Astrocyte of the spinal cord (primary cell): ENCODE results near the gene EPHA5.

Experiments
- DNase-seq: peaks from one replicate; pipeline ENCODE4 v3.0.0; 2011; ENCODE audit warnings: low read depth, low spot score
- H3K4me3 ChIP-seq: 2 replicates; pipeline ENCODE4 v1.5.1; 2011; ENCODE audit warnings: low read depth, mild to moderate bottlenecking, low read length, moderate library complexity
- CTCF ChIP-seq: IDR thresholded peaks from 2 replicates; pipeline ENCODE4 v1.5.1; 2012; ENCODE audit warnings: low read depth, mild to moderate bottlenecking, low read length, inconsistent platforms
- in situ Hi-C: cut with HindIII; loops from 2 replicates; pipeline ENCODE4 v1.10.0; 2017; ENCODE audit warnings: low sequenced_read_pairs

Gene EPHA5

DNA sequence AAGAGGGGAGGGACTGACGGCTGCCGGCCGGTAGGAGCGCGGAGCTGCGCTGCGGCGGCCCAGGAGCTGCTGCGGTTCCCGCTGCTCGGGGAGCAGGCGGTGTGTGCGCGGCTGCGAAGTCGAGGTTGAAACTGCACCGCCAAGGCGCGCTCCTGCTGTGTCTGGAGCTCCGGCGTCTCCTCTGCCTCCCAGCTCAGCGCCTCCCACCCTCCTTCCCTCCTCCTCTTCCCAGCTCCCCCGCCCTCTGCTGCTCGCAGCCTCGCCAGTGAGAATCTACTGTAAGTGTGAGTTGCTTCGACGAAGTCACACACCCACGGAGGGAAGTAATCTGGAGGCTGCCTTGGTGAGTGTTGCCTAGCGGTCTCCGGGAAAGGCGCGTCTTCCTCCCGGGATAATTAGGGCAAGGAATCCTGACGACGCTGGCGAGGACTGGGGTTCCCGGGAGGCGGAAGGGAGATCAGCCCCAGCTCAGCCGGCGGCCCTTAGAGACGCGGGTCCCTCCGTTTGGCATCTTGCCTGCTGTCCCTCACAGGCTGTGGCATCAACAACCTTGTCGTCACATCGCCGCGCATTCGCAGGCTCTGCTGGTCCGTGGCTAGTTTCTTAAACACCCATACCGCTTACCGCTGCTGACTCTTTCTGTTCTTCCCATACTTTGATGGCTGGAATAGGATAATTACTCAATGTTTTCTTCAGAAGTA lies at the start of gene EPHA5:
EPHA5 (minus strand) TSS at position 159 of the 701 bp plus-strand sequence. CDS start 747 bp downstream, outside the sequence.
- H3K4me3 ChIP-seq, result peak within 1 kb of the TSS; percentile 73
- TF ChIP-seq CTCF, result peak; percentile 24
- in situ Hi-C loops, result no loop called here
- DNase-seq, result peak; percentile 96

DNA sequence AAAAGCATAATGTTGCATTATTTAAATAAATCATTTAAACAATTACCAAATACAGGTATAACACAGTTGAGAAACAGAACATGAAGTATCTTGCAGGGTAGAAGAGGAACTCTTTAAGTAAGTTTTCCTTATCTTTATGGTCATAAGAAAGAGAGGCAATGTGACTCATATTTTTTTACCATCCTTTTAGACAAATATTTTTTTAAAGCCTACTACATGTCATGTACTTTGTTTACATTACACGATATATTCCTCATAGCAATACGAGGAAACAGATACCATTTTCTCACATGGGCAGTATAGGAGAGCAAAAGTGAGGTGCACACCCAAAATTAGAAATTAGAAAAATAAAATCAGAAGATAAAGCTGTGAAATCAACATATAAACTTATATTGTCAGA lies 49.3 kb upstream of the EPHA5 start:
- H3K4me3 ChIP-seq, result no peak overlapping the region
- no peak for TF ChIP-seq CTCF
- DNase-seq, result no peak
- in situ Hi-C loops, result no loop called here

GRCh38 chr4:65698631-65699030 lies 28.3 kb upstream of the EPHA5 start:
- in situ Hi-C loops, result no loop called here
- no peak for DNase-seq
- no peak for TF ChIP-seq CTCF
- no peak overlapping the region for H3K4me3 ChIP-seq

- no peak for TF ChIP-seq CTCF
- H3K4me3 ChIP-seq, result no peak overlapping the region
- no peak for DNase-seq
- in situ Hi-C loops, result no loop called here
Observed at GRCh38 chr4:65696436-65696835, 26.1 kb upstream of the EPHA5 start.

- H3K4me3 ChIP-seq, result peak overlapping the region; percentile 73
- DNase-seq, result no peak
- in situ Hi-C loops, result no loop called here
- TF ChIP-seq CTCF, result no peak
Observed at GRCh38 chr4:65671372-65671771, 1.1 kb upstream of the EPHA5 start.

DNA sequence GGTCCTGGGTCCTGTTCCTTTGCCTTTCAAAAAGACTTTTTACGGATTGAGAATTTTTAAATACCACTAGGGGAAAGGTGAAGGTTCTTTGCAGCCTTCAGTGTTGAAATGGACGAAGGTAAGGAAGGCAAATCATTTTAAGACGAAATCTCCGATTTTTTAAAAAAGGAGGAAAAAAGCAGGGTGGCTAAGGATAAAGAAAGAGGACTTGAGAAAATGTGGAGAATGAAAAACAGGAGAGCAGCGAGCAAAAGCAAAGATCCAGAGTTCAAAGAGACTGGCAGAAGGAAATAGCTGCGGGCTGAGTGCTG lies 314 bp downstream of the EPHA5 start:
- in situ Hi-C loops, result no loop called here

More for the DNA sequence above, 314 bp downstream of the EPHA5 start:
- H3K4me3 ChIP-seq, result peak overlapping the region; percentile 73
- no peak for DNase-seq
- TF ChIP-seq CTCF, result no peak
